Measurements from ENCODE around the gene MED13L.

The MED13L gene

GRCh38 chr12:115953031-115953430 lies 324.5 kb downstream of the MED13L start:
- intact Hi-C loops (cut with DNase I; ENCODE audit: low total_unique reads) = no loop called here
- no peak overlapping the region for H3K27ac ChIP-seq
- no peaks in the 10 kb centered on the region for H3K27me3 ChIP-seq
- DNase-seq = no peak
- H3K9me3 ChIP-seq = no peaks in the 10 kb centered on the region
- H3K4me3 ChIP-seq = no peak overlapping the region
- H3K36me3 ChIP-seq = peaks cover 13 to 34% (median 27%) of the 10 kb centered on the region in 3 donors
- TF ChIP-seq, protein P1, sequence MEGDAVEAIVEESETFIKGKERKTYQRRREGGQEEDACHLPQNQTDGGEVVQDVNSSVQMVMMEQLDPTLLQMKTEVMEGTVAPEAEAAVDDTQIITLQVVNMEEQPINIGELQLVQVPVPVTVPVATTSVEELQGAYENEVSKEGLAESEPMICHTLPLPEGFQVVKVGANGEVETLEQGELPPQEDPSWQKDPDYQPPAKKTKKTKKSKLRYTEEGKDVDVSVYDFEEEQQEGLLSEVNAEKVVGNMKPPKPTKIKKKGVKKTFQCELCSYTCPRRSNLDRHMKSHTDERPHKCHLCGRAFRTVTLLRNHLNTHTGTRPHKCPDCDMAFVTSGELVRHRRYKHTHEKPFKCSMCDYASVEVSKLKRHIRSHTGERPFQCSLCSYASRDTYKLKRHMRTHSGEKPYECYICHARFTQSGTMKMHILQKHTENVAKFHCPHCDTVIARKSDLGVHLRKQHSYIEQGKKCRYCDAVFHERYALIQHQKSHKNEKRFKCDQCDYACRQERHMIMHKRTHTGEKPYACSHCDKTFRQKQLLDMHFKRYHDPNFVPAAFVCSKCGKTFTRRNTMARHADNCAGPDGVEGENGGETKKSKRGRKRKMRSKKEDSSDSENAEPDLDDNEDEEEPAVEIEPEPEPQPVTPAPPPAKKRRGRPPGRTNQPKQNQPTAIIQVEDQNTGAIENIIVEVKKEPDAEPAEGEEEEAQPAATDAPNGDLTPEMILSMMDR (IDR thresholded peaks at IDR 0.05) = no peak
- H3K4me1 ChIP-seq = no peaks in the 10 kb centered on the region

DNA sequence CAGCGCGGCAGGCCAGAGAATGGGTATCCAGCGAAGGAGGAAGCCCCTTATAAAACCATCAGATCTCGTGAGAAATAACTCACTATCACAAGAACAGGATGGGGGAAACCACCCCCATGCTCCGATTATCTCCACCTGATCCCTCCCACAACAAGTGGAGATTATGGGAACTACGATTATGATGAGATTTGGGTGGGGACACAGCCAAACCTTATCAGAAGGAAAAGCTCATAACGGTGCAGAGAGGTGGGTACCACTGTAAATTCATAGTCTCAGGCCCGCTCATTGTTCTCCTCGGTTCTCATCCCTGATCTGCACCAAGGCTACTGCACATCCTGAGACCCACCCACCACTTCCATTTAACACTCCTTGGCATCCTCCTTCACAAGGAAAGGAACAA lies 326.5 kb downstream of the MED13L start:
- DNase-seq = no peak
- Histone ChIP-seq H3K27me3 (no peaks in the 10 kb centered on the region), H3K36me3 (peaks cover 0 to 20% (median 13%) of the 10 kb centered on the region in 3 donors), H3K4me1 (no peaks in the 10 kb centered on the region), H3K27ac (no peak overlapping the region), H3K9me3 (no peaks in the 10 kb centered on the region), H3K4me3 (no peak overlapping the region)
- TF ChIP-seq, protein P1 (IDR thresholded peaks at IDR 0.05) = no peak
- intact Hi-C loops (cut with DNase I; ENCODE audit: low total_unique reads) = no loop called here

- TF ChIP-seq, protein P1 (IDR thresholded peaks at IDR 0.05) = no peak
- Histone ChIP-seq H3K27ac (no peak overlapping the region), H3K27me3 (no peaks in the 10 kb centered on the region), H3K4me1 (no peaks in the 10 kb centered on the region), H3K9me3 (no peaks in the 10 kb centered on the region), H3K36me3 (peaks cover 0 to 20% (median 13%) of the 10 kb centered on the region in 3 donors), H3K4me3 (no peak overlapping the region)
- DNase-seq = no peak
- intact Hi-C loops (cut with DNase I; ENCODE audit: low total_unique reads) = no loop called here
Measured at GRCh38 chr12:115949675-115950074, 327.8 kb downstream of the MED13L start.

GRCh38 chr12:115947696-115948062 lies 329.8 kb downstream of the MED13L start:
- H3K36me3 ChIP-seq = peaks cover 0 to 20% (median 13%) of the 10 kb centered on the region in 3 donors
- no peaks in the 10 kb centered on the region for H3K9me3 ChIP-seq
- no peak overlapping the region for H3K27ac ChIP-seq
- no peak overlapping the region for H3K4me3 ChIP-seq
- H3K4me1 ChIP-seq = no peaks in the 10 kb centered on the region
- intact Hi-C loops (cut with DNase I; ENCODE audit: low total_unique reads) = no loop called here
- DNase-seq = no peak
- no peaks in the 10 kb centered on the region for H3K27me3 ChIP-seq
- TF ChIP-seq, protein P1 (IDR thresholded peaks at IDR 0.05) = no peak

- no peaks in the 10 kb centered on the region for H3K9me3 ChIP-seq
- H3K4me3 ChIP-seq = no peak overlapping the region
- peaks cover 0 to 20% (median 13%) of the 10 kb centered on the region in 3 donors for H3K36me3 ChIP-seq
- H3K27me3 ChIP-seq = no peaks in the 10 kb centered on the region
- TF ChIP-seq, protein P1 (IDR thresholded peaks at IDR 0.05) = no peak
- no peak overlapping the region for H3K27ac ChIP-seq
- DNase-seq = no peak
- intact Hi-C loops (cut with DNase I; ENCODE audit: low total_unique reads) = no loop called here
- no peaks in the 10 kb centered on the region for H3K4me1 ChIP-seq
Measured at GRCh38 chr12:115946867-115947695, 330.4 kb downstream of the MED13L start.

Measured in tibial artery (tissue), 4 donors.